Progenitor cell of endocrine pancreas (in vitro differentiated cells): Measurements from ENCODE around the gene NALF2. TPM values are rescaled to one million over a fixed set of nuclear protein-coding genes. Genes with fewer than 3 reads are reported as not detected.

Experiments
- DNase-seq: peaks from one replicate; pipeline ENCODE4 v3.0.0; 2021; ENCODE audit warnings: low spot score; ENCODE audit not compliant: unreplicated experiment
- H3K27ac Mint-ChIP-seq: 2 replicates; pipeline ENCODE4 v1.8.0; 2021; ENCODE audit warnings: mild to moderate bottlenecking, moderate library complexity, mixed read lengths
- H3K27me3 Mint-ChIP-seq: 2 replicates; pipeline ENCODE4 v1.8.0; 2021; ENCODE audit warnings: mixed read lengths
- H3K36me3 Mint-ChIP-seq: 2 replicates; pipeline ENCODE4 v1.8.0; 2022; ENCODE audit warnings: mixed read lengths; ENCODE audit not compliant: insufficient read depth
- H3K4me1 Mint-ChIP-seq: 2 replicates; pipeline ENCODE4 v1.8.0; 2021; ENCODE audit warnings: low read depth, mixed read lengths
- H3K4me3 Mint-ChIP-seq: 2 replicates; pipeline ENCODE4 v1.8.0; 2021; ENCODE audit warnings: low read depth, mild to moderate bottlenecking, moderate library complexity, mixed read lengths
- H3K9me3 Mint-ChIP-seq: 2 replicates; pipeline ENCODE4 v1.8.0; 2021; ENCODE audit warnings: low read depth, mixed read lengths
- CTCF ChIP-seq: fragments of 200-600 bp; sonication (generic); IDR thresholded peaks from one replicate; pipeline ENCODE4 v1.5.0; 2021; ENCODE audit warnings: antibody characterized with exemption, mild to moderate bottlenecking; ENCODE audit not compliant: unreplicated experiment
- total RNA-seq: library from RNA; stranded (reverse); gene quantifications from 2 replicates; pipeline ENCODE4 v1.2.1, GENCODE V29; 2021

Gene NALF2
- total RNA-seq, 1 donor from 2014 or later = 3.2 TPM

GRCh38 chrX:69539437-69539836 lies 35.3 kb downstream of the NALF2 start:
- no peak overlapping the region for H3K4me3 Mint-ChIP-seq
- no peaks in the 10 kb centered on the region for H3K4me1 Mint-ChIP-seq
- no peak for TF ChIP-seq CTCF
- DNase-seq = no peak
- H3K27ac Mint-ChIP-seq = no peak overlapping the region
- H3K36me3 Mint-ChIP-seq = no peaks in the 10 kb centered on the region
- peaks cover 5% of the 10 kb centered on the region for H3K27me3 Mint-ChIP-seq
- peaks cover 18% of the 10 kb centered on the region for H3K9me3 Mint-ChIP-seq

GRCh38 chrX:69541956-69542355 lies 37.8 kb downstream of the NALF2 start:
- no peak for DNase-seq
- no peak for TF ChIP-seq CTCF
- Mint-ChIP-seq H3K27ac (no peak overlapping the region), H3K9me3 (peaks cover 20% of the 10 kb centered on the region), H3K4me3 (no peak overlapping the region), H3K4me1 (no peaks in the 10 kb centered on the region), H3K36me3 (no peaks in the 10 kb centered on the region), H3K27me3 (peaks cover 5% of the 10 kb centered on the region)

GRCh38 chrX:69543572-69543971 lies 39.4 kb downstream of the NALF2 start:
- peaks cover 6% of the 10 kb centered on the region for H3K27me3 Mint-ChIP-seq
- no peak for TF ChIP-seq CTCF

GRCh38 chrX:69546417-69546816 lies 42.3 kb downstream of the NALF2 start:
- Mint-ChIP-seq H3K27ac (no peak overlapping the region), H3K27me3 (peaks cover 6% of the 10 kb centered on the region), H3K9me3 (peaks cover 25% of the 10 kb centered on the region), H3K36me3 (no peaks in the 10 kb centered on the region), H3K4me1 (no peaks in the 10 kb centered on the region), H3K4me3 (no peak overlapping the region)
- DNase-seq = no peak
- no peak for TF ChIP-seq CTCF

More at GRCh38 chrX:69543572-69543971, 39.4 kb downstream of the NALF2 start:
- no peak overlapping the region for H3K4me3 Mint-ChIP-seq
- no peaks in the 10 kb centered on the region for H3K4me1 Mint-ChIP-seq
- H3K36me3 Mint-ChIP-seq = no peaks in the 10 kb centered on the region
- DNase-seq = no peak
- peaks cover 21% of the 10 kb centered on the region for H3K9me3 Mint-ChIP-seq
- H3K27ac Mint-ChIP-seq = no peak overlapping the region

- no peak for DNase-seq
- peaks cover 2% of the 10 kb centered on the region for H3K4me1 Mint-ChIP-seq
- no peaks in the 10 kb centered on the region for H3K36me3 Mint-ChIP-seq
- H3K27me3 Mint-ChIP-seq = peaks cover 6% of the 10 kb centered on the region
- no peak overlapping the region for H3K4me3 Mint-ChIP-seq
- H3K9me3 Mint-ChIP-seq = peaks cover 25% of the 10 kb centered on the region
- TF ChIP-seq CTCF = no peak
- H3K27ac Mint-ChIP-seq = no peak overlapping the region
Observed at GRCh38 chrX:69546978-69547377, 42.9 kb downstream of the NALF2 start.
